ENCODE results near the gene SYTL1.

Gene SYTL1

GRCh38 chr1:27341525-27342252 is at the start of gene SYTL1:
Gene SYTL1 (plus strand): TSS chr1:27342022. CDS start chr1:27345335, 3,313 bp downstream.
- DNase-seq (ENCODE audit: low read depth in 4 of 4, low spot score in 1 of 4) = peak in 1 of 4 experiments; percentile 51

GRCh38 chr1:27292106-27292505 is 49.7 kb upstream of the SYTL1 start:
- DNase-seq (ENCODE audit: low read depth in 4 of 4, low spot score in 1 of 4) = no peak

GRCh38 chr1:27293915-27294314 is 47.9 kb upstream of the SYTL1 start:
- DNase-seq (ENCODE audit: low read depth in 4 of 4, low spot score in 1 of 4) = no peak

GRCh38 chr1:27296773-27297291 is 45.0 kb upstream of the SYTL1 start:
- peak; percentile 55 to 65 (median 60) for DNase-seq (ENCODE audit: low read depth in 4 of 4, low spot score in 1 of 4)

- no peak for DNase-seq (ENCODE audit: low read depth in 4 of 4, low spot score in 1 of 4)
Measured at GRCh38 chr1:27297903-27298302, 43.9 kb upstream of the SYTL1 start.

GRCh38 chr1:27298632-27299384 is 43.0 kb upstream of the SYTL1 start:
- no peak for DNase-seq (ENCODE audit: low read depth in 4 of 4, low spot score in 1 of 4)

GRCh38 chr1:27299385-27300271 is 42.2 kb upstream of the SYTL1 start:
- DNase-seq (ENCODE audit: low read depth in 4 of 4, low spot score in 1 of 4) = no peak

- peak; percentile 42 to 64 (median 56) for DNase-seq (ENCODE audit: low read depth in 4 of 4, low spot score in 1 of 4)
Measured at GRCh38 chr1:27300341-27301051, 41.3 kb upstream of the SYTL1 start.

GRCh38 chr1:27301052-27301422 is 40.8 kb upstream of the SYTL1 start:
- DNase-seq (ENCODE audit: low read depth in 4 of 4, low spot score in 1 of 4) = no peak

GRCh38 chr1:27301582-27302199 is 40.1 kb upstream of the SYTL1 start:
- DNase-seq (ENCODE audit: low read depth in 4 of 4, low spot score in 1 of 4) = no peak

GRCh38 chr1:27302612-27303011 is 39.2 kb upstream of the SYTL1 start:
- no peak for DNase-seq (ENCODE audit: low read depth in 4 of 4, low spot score in 1 of 4)

- DNase-seq (ENCODE audit: low read depth in 4 of 4, low spot score in 1 of 4) = no peak
Measured at GRCh38 chr1:27303509-27303908, 38.3 kb upstream of the SYTL1 start.

GRCh38 chr1:27306071-27306470 is 35.8 kb upstream of the SYTL1 start:
- no peak for DNase-seq (ENCODE audit: low read depth in 4 of 4, low spot score in 1 of 4)

GRCh38 chr1:27306892-27307761 is 34.7 kb upstream of the SYTL1 start:
- no peak for DNase-seq (ENCODE audit: low read depth in 4 of 4, low spot score in 1 of 4)

GRCh38 chr1:27307874-27308598 is 33.8 kb upstream of the SYTL1 start:
- no peak for DNase-seq (ENCODE audit: low read depth in 4 of 4, low spot score in 1 of 4)

- no peak for DNase-seq (ENCODE audit: low read depth in 4 of 4, low spot score in 1 of 4)
Measured at GRCh38 chr1:27314169-27314568, 27.7 kb upstream of the SYTL1 start.

GRCh38 chr1:27314737-27315136 is 27.1 kb upstream of the SYTL1 start:
- no peak for DNase-seq (ENCODE audit: low read depth in 4 of 4, low spot score in 1 of 4)

- no peak for DNase-seq (ENCODE audit: low read depth in 4 of 4, low spot score in 1 of 4)
Measured at GRCh38 chr1:27316860-27317259, 25.0 kb upstream of the SYTL1 start.

- DNase-seq (ENCODE audit: low read depth in 4 of 4, low spot score in 1 of 4) = no peak
Measured at GRCh38 chr1:27318136-27318535, 23.7 kb upstream of the SYTL1 start.
